ENCODE results near the gene ROBO2. TPM values are rescaled to one million over a fixed set of nuclear protein-coding genes. Genes with fewer than 3 reads are reported as not detected.

ROBO2 gene
- total RNA-seq, 1 experiment from 2014 or later, result not detected

- no peak for TF ChIP-seq CTCF (IDR thresholded peaks at IDR 0.05 in 2 of 3, conservative IDR thresholded peaks at IDR 0.05 in 1 of 3; ENCODE audit: borderline replicate concordance in 1 of 3, insufficient read depth in 1 of 3, low read depth in 2 of 3, low read length in 2 of 3)
- no peak for TF ChIP-seq YY1 (IDR thresholded peaks at IDR 0.05; ENCODE audit: extremely low read depth, insufficient replicate concordance, low read depth, low read length)
- no peak for TF ChIP-seq JUND (IDR thresholded peaks at IDR 0.05)
- TF ChIP-seq TCF7L2 (IDR thresholded peaks at IDR 0.05; ENCODE audit: borderline replicate concordance, extremely low read depth, insufficient read depth, insufficient read length), result no peak
- TF ChIP-seq ZFX (IDR thresholded peaks at IDR 0.05), result no peak
- TF ChIP-seq EZH2 (IDR thresholded peaks at IDR 0.05), result no peak
- no peak for TF ChIP-seq FOSL1 (IDR thresholded peaks at IDR 0.05; ENCODE audit: low read depth)
- TF ChIP-seq, protein P1, sequence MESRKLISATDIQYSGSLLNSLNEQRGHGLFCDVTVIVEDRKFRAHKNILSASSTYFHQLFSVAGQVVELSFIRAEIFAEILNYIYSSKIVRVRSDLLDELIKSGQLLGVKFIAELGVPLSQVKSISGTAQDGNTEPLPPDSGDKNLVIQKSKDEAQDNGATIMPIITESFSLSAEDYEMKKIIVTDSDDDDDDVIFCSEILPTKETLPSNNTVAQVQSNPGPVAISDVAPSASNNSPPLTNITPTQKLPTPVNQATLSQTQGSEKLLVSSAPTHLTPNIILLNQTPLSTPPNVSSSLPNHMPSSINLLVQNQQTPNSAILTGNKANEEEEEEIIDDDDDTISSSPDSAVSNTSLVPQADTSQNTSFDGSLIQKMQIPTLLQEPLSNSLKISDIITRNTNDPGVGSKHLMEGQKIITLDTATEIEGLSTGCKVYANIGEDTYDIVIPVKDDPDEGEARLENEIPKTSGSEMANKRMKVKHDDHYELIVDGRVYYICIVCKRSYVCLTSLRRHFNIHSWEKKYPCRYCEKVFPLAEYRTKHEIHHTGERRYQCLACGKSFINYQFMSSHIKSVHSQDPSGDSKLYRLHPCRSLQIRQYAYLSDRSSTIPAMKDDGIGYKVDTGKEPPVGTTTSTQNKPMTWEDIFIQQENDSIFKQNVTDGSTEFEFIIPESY (IDR thresholded peaks at IDR 0.05; ENCODE audit: extremely low read depth, insufficient replicate concordance, low read length), result no peak
Observed at GRCh38 chr3:77081240-77081661, 41.4 kb downstream of the ROBO2 start (continued).

GRCh38 chr3:77084511-77084910, 44.6 kb downstream of the ROBO2 start:
- H3K36me3 ChIP-seq (ENCODE audit: control insufficient read depth in 1 of 2, insufficient read depth in 2 of 2, low read length in 2 of 2), result no peaks in the 10 kb centered on the region
- no peak overlapping the region for H3K9ac ChIP-seq (ENCODE audit: low read length)
- peaks cover 0 to 28% of the 10 kb centered on the region in 2 experiments; a peak in 2 of 4 replicates for H3K9me3 ChIP-seq (ENCODE audit: control insufficient read depth in 1 of 2, insufficient read depth in 1 of 2, low read depth in 1 of 2, low read length in 2 of 2)
- ChIA-PET CTCF (no interaction called here), RAD21 (ENCODE audit: low non-redundant PET in 1 of 2, low total read pairs in 2 of 2, uncharacterized antibody in 2 of 2, unreplicated experiment in 2 of 2) (no interaction called here), POLR2A (no interaction called here)
- H3K4me1 ChIP-seq (ENCODE audit: control insufficient read depth in 1 of 2, insufficient read depth in 2 of 2, low read length in 2 of 2), result no peaks in the 10 kb centered on the region
- TF ChIP-seq CBX3 (IDR thresholded peaks at IDR 0.05; ENCODE audit: low read depth) (no peak), ZNF274 (IDR thresholded peaks at IDR 0.05; ENCODE audit: low read depth, low read length) (no peak)
- H3K27me3 ChIP-seq (ENCODE audit: insufficient read depth, low read length), result no peaks in the 10 kb centered on the region
- H3K4me3 ChIP-seq (replicated peaks in 1 of 2; ENCODE audit: low read depth in 1 of 2, low read length in 2 of 2), result no peak overlapping the region
- H3K4me2 ChIP-seq (ENCODE audit: low read length), result no peak overlapping the region
- H4K20me1 ChIP-seq (ENCODE audit: insufficient read depth), result no peaks in the 10 kb centered on the region
- no peaks in the 10 kb centered on the region for H3K9me2 ChIP-seq (ENCODE audit: insufficient read depth)
- H3K79me2 ChIP-seq (ENCODE audit: insufficient read depth, low read length), result no peaks in the 10 kb centered on the region
- no peak for ATAC-seq
- no peak overlapping the region for H3K27ac ChIP-seq (ENCODE audit: low read depth, low read length)
- no peak overlapping the region for H2AFZ ChIP-seq (ENCODE audit: low read depth, low read length, poor library complexity, severe bottlenecking)
- no TSS peak for BruUV-seq (replicated peaks)
- intact Hi-C loops (cut with micrococcal nuclease), result no loop called here
- DNase-seq (ENCODE audit: low read depth, low spot score), result no peak

Data from HCT116 (cell line).